UCSD-AML1 (cell line): ENCODE results near the gene GAS6.
"Not testable (repeated sequence)": the region's sequence is repeated elsewhere in the genome, so short reads cannot be mapped to it uniquely, and the experiment has no call there.

Experiments
- DNase-seq: peaks from one replicate; lab custom pipeline; 2025; ENCODE audit not compliant: unreplicated experiment; lab: John Stamatoyannopoulos, UW

GAS6 gene

GRCh38 chr13:113863524-113864272 lies at the start of gene GAS6:
GAS6 (minus strand) TSS chr13:113864076; CDS start chr13:113863920, 156 bp downstream.
- DNase-seq = no peak

- DNase-seq = not testable (repeated sequence)
Measured at GRCh38 chr13:113913408-113913807, 49.5 kb upstream of the GAS6 start.

- no peak for DNase-seq
Measured at GRCh38 chr13:113912596-113912995, 48.7 kb upstream of the GAS6 start.

- DNase-seq = no peak
Measured at GRCh38 chr13:113907635-113908617, 44.0 kb upstream of the GAS6 start.

- no peak for DNase-seq
Measured at GRCh38 chr13:113906571-113906970, 42.7 kb upstream of the GAS6 start.

- no peak for DNase-seq
Measured at GRCh38 chr13:113905942-113906341, 42.1 kb upstream of the GAS6 start.

- DNase-seq = no peak
Measured at GRCh38 chr13:113905018-113905417, 41.1 kb upstream of the GAS6 start.

GRCh38 chr13:113904411-113904810 lies 40.5 kb upstream of the GAS6 start:
- DNase-seq = no peak

- no peak for DNase-seq
Measured at GRCh38 chr13:113903912-113904311, 40.0 kb upstream of the GAS6 start.

GRCh38 chr13:113902986-113903775 lies 39.3 kb upstream of the GAS6 start:
- no peak for DNase-seq

- DNase-seq = no peak
Measured at GRCh38 chr13:113902481-113902880, 38.6 kb upstream of the GAS6 start.

- DNase-seq = no peak
Measured at GRCh38 chr13:113901642-113902041, 37.8 kb upstream of the GAS6 start.

- no peak for DNase-seq
Measured at GRCh38 chr13:113901231-113901630, 37.4 kb upstream of the GAS6 start.

- no peak for DNase-seq
Measured at GRCh38 chr13:113900646-113901045, 36.8 kb upstream of the GAS6 start.

GRCh38 chr13:113898391-113898790 lies 34.5 kb upstream of the GAS6 start:
- no peak for DNase-seq

GRCh38 chr13:113897966-113898365 lies 34.1 kb upstream of the GAS6 start:
- DNase-seq = no peak

GRCh38 chr13:113897161-113897560 lies 33.3 kb upstream of the GAS6 start:
- no peak for DNase-seq

GRCh38 chr13:113895436-113895835 lies 31.6 kb upstream of the GAS6 start:
- no peak for DNase-seq

- no peak for DNase-seq
Measured at GRCh38 chr13:113890774-113891480, 27.1 kb upstream of the GAS6 start.

GRCh38 chr13:113889467-113889866 lies 25.6 kb upstream of the GAS6 start:
- DNase-seq = no peak
